ENCODE measurements around the gene TRPM3. TPM values are rescaled to one million over a fixed set of nuclear protein-coding genes. Genes with fewer than 3 reads are reported as not detected.

The TRPM3 gene
- total and polyA plus RNA-seq, 2 of the 8 experiments (the other 6 are each of a cell fraction or from before 2014, with no cell fraction given): 2.4 to 10.9 TPM

GRCh38 chr9:70746760-70747159, 374.7 kb downstream of the TRPM3 start:
- Histone ChIP-seq H2BK120ac (replicated peaks; ENCODE audit: low read depth, low read length) (no peak overlapping the region), H3K9ac (replicated peaks in 1 of 4; ENCODE audit: extremely low read depth in 1 of 4, low read depth in 3 of 4, low read length in 3 of 4) (no peak overlapping the region), H4K91ac (replicated peaks; ENCODE audit: insufficient read length, low read length) (no peak overlapping the region), H3K18ac (ENCODE audit: extremely low read depth, low read length) (no peak overlapping the region), H3K27me3 (replicated peaks in 1 of 4; ENCODE audit: control insufficient read depth in 3 of 4, extremely low read depth in 1 of 4, insufficient read depth in 3 of 4, low read length in 3 of 4) (no peaks in the 10 kb centered on the region), H4K20me1 (replicated peaks in 1 of 2; ENCODE audit: control insufficient read depth in 1 of 2, insufficient read depth in 2 of 2, low read length in 2 of 2) (no peaks in the 10 kb centered on the region), H3K4me1 (replicated peaks in 1 of 4; ENCODE audit: control insufficient read depth in 3 of 4, insufficient read depth in 4 of 4, low read length in 3 of 4) (no peaks in the 10 kb centered on the region), H3K4me2 (ENCODE audit: insufficient read depth in 1 of 2, low read depth in 2 of 2, low read length in 2 of 2) (no peak overlapping the region), H3K36me3 (ENCODE audit: control insufficient read depth in 2 of 4, insufficient read depth in 4 of 4, low read length in 3 of 4) (no peaks in the 10 kb centered on the region), H3K23ac (ENCODE audit: insufficient read length) (no peak overlapping the region), H3K9me3 (ENCODE audit: insufficient read depth in 2 of 2, low read depth in 1 of 2, low read length in 1 of 2) (no peaks in the 10 kb centered on the region), H2BK20ac (ENCODE audit: low read length) (no peak overlapping the region), H3K79me1 (ENCODE audit: low read depth, low read length) (no peaks in the 10 kb centered on the region), H3K4ac (replicated peaks; ENCODE audit: insufficient read length, low read depth, low read length) (no peak overlapping the region), H2BK5ac (ENCODE audit: low read depth, low read length) (no peak overlapping the region), H4K5ac (ENCODE audit: insufficient read length, low read depth, low read length) (no peak overlapping the region), H2AK5ac (ENCODE audit: low read depth, low read length) (no peak overlapping the region), H3K14ac (ENCODE audit: insufficient read length) (no peak overlapping the region), H2AFZ (ENCODE audit: low read length) (no peak overlapping the region), H3K27ac (ENCODE audit: low read depth, low read length) (no peak overlapping the region), H3K23me2 (ENCODE audit: low read depth, low read length) (no peaks in the 10 kb centered on the region), H3K4me3 (ENCODE audit: extremely low read depth in 1 of 4, insufficient read depth in 2 of 4, low read depth in 3 of 4, low read length in 4 of 4) (no peak overlapping the region), H4K8ac (ENCODE audit: extremely low read depth, insufficient read depth, low read length) (no peak overlapping the region), H2BK12ac (ENCODE audit: low read depth, low read length) (no peak overlapping the region), H3K79me2 (ENCODE audit: control insufficient read depth in 1 of 2, insufficient read depth in 2 of 2, low read length in 2 of 2) (no peaks in the 10 kb centered on the region), H2BK15ac (ENCODE audit: low read length) (no peak overlapping the region), H3K56ac (replicated peaks; ENCODE audit: insufficient read length, low read depth, low read length) (no peak overlapping the region)
- CTCF ChIA-PET (ENCODE audit: partially characterized antibody): interaction anchor here (0.7 to 1.1 kb wide), 3 partner anchors 9 to 503 kb away, joined by 3 read pairs; no protein-coding TSS in a partner anchor
- FAIRE-seq (no peak), DNase-seq (ENCODE audit: low read depth in 1 of 2, low spot score in 2 of 2) (no peak)
- TF ChIP-seq ASH2L (IDR thresholded peaks at IDR 0.05; ENCODE audit: low read length): no peak
- TF ChIP-seq, protein P1, sequence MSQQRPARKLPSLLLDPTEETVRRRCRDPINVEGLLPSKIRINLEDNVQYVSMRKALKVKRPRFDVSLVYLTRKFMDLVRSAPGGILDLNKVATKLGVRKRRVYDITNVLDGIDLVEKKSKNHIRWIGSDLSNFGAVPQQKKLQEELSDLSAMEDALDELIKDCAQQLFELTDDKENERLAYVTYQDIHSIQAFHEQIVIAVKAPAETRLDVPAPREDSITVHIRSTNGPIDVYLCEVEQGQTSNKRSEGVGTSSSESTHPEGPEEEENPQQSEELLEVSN (IDR thresholded peaks at IDR 0.05): no peak
- TF ChIP-seq KDM4A (IDR thresholded peaks at IDR 0.05; ENCODE audit: low read depth, low read length, severe bottlenecking): no peak
- TF ChIP-seq, protein P2, sequence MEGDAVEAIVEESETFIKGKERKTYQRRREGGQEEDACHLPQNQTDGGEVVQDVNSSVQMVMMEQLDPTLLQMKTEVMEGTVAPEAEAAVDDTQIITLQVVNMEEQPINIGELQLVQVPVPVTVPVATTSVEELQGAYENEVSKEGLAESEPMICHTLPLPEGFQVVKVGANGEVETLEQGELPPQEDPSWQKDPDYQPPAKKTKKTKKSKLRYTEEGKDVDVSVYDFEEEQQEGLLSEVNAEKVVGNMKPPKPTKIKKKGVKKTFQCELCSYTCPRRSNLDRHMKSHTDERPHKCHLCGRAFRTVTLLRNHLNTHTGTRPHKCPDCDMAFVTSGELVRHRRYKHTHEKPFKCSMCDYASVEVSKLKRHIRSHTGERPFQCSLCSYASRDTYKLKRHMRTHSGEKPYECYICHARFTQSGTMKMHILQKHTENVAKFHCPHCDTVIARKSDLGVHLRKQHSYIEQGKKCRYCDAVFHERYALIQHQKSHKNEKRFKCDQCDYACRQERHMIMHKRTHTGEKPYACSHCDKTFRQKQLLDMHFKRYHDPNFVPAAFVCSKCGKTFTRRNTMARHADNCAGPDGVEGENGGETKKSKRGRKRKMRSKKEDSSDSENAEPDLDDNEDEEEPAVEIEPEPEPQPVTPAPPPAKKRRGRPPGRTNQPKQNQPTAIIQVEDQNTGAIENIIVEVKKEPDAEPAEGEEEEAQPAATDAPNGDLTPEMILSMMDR (IDR thresholded peaks at IDR 0.05; ENCODE audit: control extremely low read depth in 1 of 3, insufficient read depth in 1 of 3, low read depth in 1 of 3, low read length in 3 of 3): no peak
- no peak for TF ChIP-seq SUZ12 (IDR thresholded peaks at IDR 0.05; ENCODE audit: low read length)
- POLR2A ChIA-PET (ENCODE audit: partially characterized antibody): no interaction called here

Measured in H1 (cell line).